ENCODE data around the gene SLC35G6. TPM values are rescaled to one million over a fixed set of nuclear protein-coding genes. Genes with fewer than 3 reads are reported as not detected.

The SLC35G6 gene
- total RNA-seq, 4 donors from 2014 or later, result not detected

DNA sequence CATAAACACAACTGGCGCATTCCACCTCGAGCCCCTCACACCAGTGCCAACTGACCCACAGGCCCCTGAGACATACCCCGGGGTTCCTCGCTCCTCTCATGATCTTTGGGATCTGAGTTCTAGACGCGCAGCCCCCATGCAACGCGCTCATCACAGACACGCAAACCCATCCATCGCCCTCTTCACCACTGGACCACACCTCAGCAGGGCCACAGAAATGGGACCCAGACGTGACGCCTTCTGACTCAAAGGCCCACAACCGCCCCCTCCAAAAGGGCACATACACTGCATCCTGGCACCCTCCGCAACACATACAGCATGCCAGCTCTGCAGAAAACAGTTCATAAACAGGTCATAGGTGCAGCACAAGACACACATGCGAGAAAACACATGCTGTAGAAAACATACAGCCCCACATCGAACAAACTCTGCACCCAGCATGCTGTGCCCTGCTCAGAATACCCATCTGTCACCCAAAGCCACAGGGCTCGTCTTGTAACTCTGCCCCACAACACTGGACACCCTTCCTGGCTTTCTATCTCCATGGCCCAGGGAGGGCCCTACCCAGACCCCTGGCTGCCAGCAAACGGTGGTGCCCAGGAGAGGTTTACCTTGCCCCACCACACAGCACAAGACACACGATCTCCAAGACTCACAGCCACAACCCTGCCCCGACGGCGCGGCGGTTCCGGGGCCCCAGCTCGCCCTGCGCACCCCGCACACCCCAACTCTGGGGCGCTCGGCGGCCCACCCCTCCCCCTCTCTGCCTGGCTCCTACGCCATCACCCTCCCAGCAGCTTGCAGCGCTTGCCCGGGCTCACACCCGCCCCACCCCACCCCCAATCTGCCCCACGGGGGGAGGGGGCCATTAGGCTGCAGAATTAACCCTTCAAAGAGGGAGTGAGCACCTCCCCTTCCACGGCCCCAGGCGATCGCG is 2.7 kb upstream of the SLC35G6 start:
- TF ChIP-seq, protein P1, sequence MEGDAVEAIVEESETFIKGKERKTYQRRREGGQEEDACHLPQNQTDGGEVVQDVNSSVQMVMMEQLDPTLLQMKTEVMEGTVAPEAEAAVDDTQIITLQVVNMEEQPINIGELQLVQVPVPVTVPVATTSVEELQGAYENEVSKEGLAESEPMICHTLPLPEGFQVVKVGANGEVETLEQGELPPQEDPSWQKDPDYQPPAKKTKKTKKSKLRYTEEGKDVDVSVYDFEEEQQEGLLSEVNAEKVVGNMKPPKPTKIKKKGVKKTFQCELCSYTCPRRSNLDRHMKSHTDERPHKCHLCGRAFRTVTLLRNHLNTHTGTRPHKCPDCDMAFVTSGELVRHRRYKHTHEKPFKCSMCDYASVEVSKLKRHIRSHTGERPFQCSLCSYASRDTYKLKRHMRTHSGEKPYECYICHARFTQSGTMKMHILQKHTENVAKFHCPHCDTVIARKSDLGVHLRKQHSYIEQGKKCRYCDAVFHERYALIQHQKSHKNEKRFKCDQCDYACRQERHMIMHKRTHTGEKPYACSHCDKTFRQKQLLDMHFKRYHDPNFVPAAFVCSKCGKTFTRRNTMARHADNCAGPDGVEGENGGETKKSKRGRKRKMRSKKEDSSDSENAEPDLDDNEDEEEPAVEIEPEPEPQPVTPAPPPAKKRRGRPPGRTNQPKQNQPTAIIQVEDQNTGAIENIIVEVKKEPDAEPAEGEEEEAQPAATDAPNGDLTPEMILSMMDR (IDR thresholded peaks at IDR 0.05; ENCODE audit: low read depth), result no peak

DNA sequence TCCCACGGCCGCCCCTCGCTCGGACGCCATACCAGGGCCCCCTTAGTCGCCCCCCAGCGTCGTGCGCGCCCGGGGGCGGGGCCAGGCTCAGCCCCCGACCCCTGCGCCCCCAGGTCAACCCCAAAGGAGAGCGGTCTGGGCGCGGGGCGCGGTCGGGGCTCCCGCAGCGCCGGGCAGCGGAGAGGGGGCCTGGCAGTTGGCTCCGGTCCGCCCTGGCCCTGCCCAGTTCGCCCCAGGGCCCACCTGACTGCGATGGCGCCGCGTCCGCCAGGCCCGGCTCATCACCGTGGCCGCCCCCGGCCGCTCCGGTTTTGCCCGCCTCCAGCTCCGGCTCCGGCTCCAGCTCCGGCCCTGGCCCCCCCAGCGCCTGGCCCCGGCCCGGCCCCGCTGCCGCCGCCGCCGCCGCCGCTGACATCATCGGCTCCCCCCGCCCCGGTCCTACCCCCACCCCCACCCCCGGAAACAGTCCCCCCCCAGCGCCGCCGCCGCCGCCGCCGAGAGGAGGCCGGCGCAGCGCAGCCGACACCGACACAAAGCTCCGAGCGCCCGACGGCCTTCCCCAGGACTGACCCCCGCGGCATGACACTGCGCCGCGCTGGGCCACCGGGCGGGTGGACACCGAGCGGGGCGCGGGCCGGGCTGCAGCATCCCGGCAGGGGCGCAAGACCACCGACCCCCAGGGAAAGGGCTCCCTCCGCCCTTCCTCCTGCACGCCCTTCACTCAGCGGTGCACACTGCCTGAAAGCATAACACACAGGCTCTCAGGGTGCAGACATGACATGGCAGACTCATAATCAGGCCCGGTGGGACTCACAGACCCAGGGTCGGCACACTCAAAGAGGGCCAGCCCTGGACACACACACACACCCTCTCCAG is 1.8 kb upstream of the SLC35G6 start, which contains the start of gene ZBTB4:
Gene ZBTB4, minus strand, starts transcription at position 419 of the 876 bp plus-strand sequence. CDS start 12,830 bp downstream, outside the sequence.
- TF ChIP-seq, protein P1 (IDR thresholded peaks at IDR 0.05; ENCODE audit: low read depth), result no peak

DNA sequence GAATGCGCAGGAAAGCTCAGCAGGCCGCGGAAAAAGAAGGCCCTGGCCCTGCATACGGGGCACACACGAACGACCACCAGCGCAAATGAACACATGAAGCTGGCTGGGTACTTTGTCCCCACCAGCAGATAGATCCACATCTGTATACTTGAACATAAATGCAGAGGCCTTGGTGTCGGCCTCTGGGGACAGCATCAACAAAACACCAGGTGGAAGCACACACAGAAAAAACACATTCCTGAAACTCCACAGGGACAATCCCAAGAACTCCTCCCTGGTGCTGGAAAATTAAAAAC is 1.2 kb upstream of the SLC35G6 start:
- TF ChIP-seq, protein P1 (IDR thresholded peaks at IDR 0.05; ENCODE audit: low read depth), result no peak

DNA sequence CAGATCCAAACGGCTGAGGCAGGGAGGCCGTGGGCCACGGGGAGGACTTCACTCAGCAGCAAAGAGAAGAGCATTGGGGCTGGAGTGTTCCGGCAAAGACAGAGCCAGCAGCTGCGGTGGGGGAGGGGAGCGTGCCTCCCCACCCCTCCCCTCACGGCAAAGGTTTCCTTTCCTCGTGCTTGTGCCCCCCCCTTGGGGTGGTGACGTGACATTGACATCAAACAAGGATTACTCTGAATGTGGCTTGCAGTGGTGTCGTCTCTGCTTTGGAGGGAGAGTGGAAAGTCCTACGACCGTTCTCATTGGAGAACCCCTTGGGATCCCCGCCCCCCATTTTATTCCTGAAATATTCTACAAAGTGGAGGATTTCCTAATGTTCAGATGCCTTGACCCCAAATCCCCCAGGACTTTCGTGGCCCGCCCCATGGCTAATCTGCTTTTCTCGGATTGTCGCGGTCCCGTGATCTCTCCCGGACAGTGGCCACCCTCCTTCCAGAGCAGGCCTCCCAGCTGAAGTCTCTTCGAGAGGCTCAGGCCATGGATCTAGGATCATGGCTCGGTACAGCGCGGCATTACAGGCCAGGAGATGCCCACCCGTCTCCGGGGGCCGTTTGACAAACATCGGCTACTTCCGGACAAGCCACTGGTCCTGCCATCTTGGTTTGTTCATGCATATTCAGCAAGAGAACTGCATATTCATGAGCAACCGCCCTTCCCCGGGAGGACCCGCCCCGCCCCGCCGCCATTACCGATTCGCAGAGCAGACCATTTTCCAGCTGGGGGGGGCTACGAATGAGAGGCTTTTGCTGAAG is 2.2 kb downstream of the SLC35G6 start:
- TF ChIP-seq, protein P1 (IDR thresholded peaks at IDR 0.05; ENCODE audit: low read depth), result no peak

DNA sequence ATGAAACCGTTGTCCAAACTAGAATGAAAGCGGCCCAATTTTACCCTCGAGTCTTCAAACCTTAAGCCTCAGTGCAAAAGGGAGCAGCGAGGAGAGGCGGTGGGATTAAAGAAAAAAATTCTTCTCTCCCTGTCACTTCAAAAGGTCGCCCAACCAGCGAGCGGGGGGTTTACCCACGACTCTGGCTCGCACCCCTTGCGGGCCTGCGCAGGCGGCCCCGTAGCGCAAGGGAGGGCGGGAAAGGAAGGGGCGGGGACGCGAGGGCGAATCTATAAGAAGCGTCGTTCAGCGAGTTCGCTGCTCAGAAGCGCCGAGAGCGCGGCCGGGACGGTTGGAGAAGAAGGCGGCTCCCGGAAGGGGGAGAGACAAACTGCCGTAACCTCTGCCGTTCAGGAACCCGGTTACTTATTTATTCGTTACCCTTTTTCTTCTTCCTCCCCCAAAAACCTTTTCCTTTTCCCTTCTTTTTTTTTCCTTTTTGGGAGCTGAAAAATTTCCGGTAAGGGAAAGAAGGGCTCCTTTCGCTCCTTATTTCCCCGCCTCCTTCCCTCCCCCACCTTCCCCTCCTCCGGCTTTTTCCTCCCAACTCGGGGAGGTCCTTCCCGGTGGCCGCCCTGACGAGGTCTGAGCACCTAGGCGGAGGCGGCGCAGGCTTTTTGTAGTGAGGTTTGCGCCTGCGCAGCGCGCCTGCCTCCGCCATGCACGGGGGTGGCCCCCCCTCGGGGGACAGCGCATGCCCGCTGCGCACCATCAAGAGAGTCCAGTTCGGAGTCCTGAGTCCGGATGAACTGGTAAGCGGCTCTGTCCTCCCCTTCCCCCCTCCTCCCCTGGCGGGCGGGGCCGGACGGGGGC is 3.0 kb downstream of the SLC35G6 start, which contains the start of gene POLR2A:
Gene POLR2A, plus strand, starts transcription at position 300 of the 852 bp plus-strand sequence.
- TF ChIP-seq, protein P1 (IDR thresholded peaks at IDR 0.05; ENCODE audit: low read depth), result no peak

DNA sequence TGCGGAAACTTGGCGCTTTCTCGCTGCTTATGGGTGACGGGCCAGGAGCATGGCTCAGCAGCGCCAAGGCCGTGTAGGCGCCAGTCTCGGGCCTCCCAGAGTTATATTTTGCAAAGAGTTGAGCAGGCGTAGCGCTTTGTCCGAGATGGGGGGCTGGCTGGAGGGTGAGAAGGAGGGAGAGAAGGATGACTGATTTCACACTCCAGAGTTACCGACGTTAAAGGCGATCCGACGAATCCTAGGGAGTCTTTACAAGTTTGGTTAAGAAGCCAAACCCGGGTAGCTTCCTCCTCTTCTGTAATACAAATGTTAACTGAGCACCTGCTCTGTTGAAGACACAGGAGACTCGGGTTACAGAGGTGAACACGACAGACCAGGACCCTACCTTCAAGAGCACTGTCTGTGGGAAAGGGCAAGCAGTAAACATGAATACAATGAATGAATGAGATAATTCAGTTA is 3.7 kb downstream of the SLC35G6 start:
- TF ChIP-seq, protein P1 (IDR thresholded peaks at IDR 0.05; ENCODE audit: low read depth), result no peak

Data from subcutaneous adipose tissue (tissue), 4 donors.